ENCODE results near the gene PRKAR2A.

GRCh38 chr3:48784426-48785120 lies 63.1 kb downstream of the PRKAR2A start:
- TF ChIP-seq CTCF (IDR thresholded peaks at IDR 0.05) (no peak), POLR2A (IDR thresholded peaks at IDR 0.05) (no peak)
